Gastroesophageal sphincter (tissue), 3 donors: ENCODE measurements around the gene GNAI3.

Source experiments
- EP300 ChIP-seq: sonication (generic); formaldehyde crosslinking; IDR thresholded peaks from one replicate; pipeline ENCODE4 v1.6.1; 2017; ENCODE audit warnings: antibody characterized with exemption, mild to moderate bottlenecking
- POLR2A ChIP-seq, 2 donors: fragments of 450-650 bp; IDR thresholded peaks; one replicate each; pipeline ENCODE4 v1.6.1; 2017; ENCODE audit warnings: antibody characterized with exemption in 2 of 2, mild to moderate bottlenecking in 2 of 2, moderate library complexity in 1 of 2
- POLR2AphosphoS5 ChIP-seq: sonication (generic); formaldehyde crosslinking; IDR thresholded peaks from one replicate; pipeline ENCODE4 v1.6.1; 2017; ENCODE audit warnings: antibody characterized with exemption
- TF ChIP-seq, protein P1 (sequence below), 4 experiments: fragments of 200-600 bp in 2 of 4; fragments of 450-650 bp in 2 of 4; sonication (generic) in 1 of 4; IDR thresholded peaks; one replicate each; pipeline ENCODE4 v1.5.1; 2017 to 2019; ENCODE audit warnings: antibody characterized with exemption in 4 of 4, mild to moderate bottlenecking in 2 of 4, moderate library complexity in 2 of 4

GRCh38 chr1:109624201-109625010 is 76.0 kb downstream of the GNAI3 start:
- TF ChIP-seq, protein P1, sequence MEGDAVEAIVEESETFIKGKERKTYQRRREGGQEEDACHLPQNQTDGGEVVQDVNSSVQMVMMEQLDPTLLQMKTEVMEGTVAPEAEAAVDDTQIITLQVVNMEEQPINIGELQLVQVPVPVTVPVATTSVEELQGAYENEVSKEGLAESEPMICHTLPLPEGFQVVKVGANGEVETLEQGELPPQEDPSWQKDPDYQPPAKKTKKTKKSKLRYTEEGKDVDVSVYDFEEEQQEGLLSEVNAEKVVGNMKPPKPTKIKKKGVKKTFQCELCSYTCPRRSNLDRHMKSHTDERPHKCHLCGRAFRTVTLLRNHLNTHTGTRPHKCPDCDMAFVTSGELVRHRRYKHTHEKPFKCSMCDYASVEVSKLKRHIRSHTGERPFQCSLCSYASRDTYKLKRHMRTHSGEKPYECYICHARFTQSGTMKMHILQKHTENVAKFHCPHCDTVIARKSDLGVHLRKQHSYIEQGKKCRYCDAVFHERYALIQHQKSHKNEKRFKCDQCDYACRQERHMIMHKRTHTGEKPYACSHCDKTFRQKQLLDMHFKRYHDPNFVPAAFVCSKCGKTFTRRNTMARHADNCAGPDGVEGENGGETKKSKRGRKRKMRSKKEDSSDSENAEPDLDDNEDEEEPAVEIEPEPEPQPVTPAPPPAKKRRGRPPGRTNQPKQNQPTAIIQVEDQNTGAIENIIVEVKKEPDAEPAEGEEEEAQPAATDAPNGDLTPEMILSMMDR (IDR thresholded peaks at IDR 0.05): no peak
- TF ChIP-seq POLR2AphosphoS5 (no peak), POLR2A (IDR thresholded peaks at IDR 0.05) (no peak), EP300 (no peak)
